DOHH2 (cell line): Measurements from ENCODE around the gene CDHR4.
"Not testable (repeated sequence)": the region's sequence is repeated elsewhere in the genome, so short reads cannot be mapped to it uniquely, and the experiment has no call there.

Experiments
- EZH2phosphoT487 ChIP-seq: fragments of 200-600 bp; sonication (generic); IDR thresholded peaks from 2 replicates; pipeline ENCODE4 v1.6.1; 2017; ENCODE audit warnings: borderline replicate concordance, mild to moderate bottlenecking, antibody characterized with exemption, low read length, moderate library complexity, mixed read lengths
- TF ChIP-seq, protein P1 (sequence below): fragments of 200-600 bp; sonication (generic); IDR thresholded peaks from one replicate; pipeline ENCODE4 v1.5.1; 2014; ENCODE audit warnings: antibody characterized with exemption, mild to moderate bottlenecking, low read depth, low read length; ENCODE audit not compliant: poor library complexity, severe bottlenecking

DNA sequence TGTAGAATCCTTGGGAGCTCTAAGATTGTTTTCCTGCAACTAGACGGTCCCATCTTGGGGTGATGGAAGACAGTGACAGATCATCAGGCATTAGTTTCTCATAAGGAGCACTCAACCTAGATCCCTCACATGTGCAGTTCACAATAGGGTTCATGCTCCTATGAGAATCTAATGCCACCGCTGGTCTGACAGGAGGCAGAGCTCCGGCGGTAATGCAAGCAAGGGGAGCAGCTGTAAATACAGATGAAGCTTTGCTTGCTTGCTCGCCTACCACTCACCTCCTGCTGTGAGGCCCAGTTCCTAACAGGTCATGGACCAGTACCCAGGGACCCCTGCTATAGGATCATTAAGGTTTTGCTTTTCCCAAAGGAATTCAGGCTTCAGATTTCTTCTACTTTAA, 50.8 kb downstream of the CDHR4 start:
- TF ChIP-seq, protein P1, sequence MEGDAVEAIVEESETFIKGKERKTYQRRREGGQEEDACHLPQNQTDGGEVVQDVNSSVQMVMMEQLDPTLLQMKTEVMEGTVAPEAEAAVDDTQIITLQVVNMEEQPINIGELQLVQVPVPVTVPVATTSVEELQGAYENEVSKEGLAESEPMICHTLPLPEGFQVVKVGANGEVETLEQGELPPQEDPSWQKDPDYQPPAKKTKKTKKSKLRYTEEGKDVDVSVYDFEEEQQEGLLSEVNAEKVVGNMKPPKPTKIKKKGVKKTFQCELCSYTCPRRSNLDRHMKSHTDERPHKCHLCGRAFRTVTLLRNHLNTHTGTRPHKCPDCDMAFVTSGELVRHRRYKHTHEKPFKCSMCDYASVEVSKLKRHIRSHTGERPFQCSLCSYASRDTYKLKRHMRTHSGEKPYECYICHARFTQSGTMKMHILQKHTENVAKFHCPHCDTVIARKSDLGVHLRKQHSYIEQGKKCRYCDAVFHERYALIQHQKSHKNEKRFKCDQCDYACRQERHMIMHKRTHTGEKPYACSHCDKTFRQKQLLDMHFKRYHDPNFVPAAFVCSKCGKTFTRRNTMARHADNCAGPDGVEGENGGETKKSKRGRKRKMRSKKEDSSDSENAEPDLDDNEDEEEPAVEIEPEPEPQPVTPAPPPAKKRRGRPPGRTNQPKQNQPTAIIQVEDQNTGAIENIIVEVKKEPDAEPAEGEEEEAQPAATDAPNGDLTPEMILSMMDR = not testable (repeated sequence)
- TF ChIP-seq EZH2phosphoT487 = not testable (repeated sequence)
